Measurements from ENCODE around the gene SINHCAF. TPM values are rescaled to one million over a fixed set of nuclear protein-coding genes. Genes with fewer than 3 reads are reported as not detected.

SINHCAF gene
- total RNA-seq, 4 donors from 2014 or later = 19.2 to 41.3 (median 25.7) TPM

- WGBS = 95% methylated on average over 2 of the region's 2 CpGs
- H3K36me3 ChIP-seq = peaks cover 9 to 51% (median 22%) of the 10 kb centered on the region in 4 donors
- TF ChIP-seq POLR2A (IDR thresholded peaks at IDR 0.05; ENCODE audit: low read depth) = no peak
- TF ChIP-seq, protein P1, sequence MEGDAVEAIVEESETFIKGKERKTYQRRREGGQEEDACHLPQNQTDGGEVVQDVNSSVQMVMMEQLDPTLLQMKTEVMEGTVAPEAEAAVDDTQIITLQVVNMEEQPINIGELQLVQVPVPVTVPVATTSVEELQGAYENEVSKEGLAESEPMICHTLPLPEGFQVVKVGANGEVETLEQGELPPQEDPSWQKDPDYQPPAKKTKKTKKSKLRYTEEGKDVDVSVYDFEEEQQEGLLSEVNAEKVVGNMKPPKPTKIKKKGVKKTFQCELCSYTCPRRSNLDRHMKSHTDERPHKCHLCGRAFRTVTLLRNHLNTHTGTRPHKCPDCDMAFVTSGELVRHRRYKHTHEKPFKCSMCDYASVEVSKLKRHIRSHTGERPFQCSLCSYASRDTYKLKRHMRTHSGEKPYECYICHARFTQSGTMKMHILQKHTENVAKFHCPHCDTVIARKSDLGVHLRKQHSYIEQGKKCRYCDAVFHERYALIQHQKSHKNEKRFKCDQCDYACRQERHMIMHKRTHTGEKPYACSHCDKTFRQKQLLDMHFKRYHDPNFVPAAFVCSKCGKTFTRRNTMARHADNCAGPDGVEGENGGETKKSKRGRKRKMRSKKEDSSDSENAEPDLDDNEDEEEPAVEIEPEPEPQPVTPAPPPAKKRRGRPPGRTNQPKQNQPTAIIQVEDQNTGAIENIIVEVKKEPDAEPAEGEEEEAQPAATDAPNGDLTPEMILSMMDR (IDR thresholded peaks at IDR 0.05) = no peak
- no peak for TF ChIP-seq POLR2AphosphoS5 (IDR thresholded peaks at IDR 0.05)
- no peak for TF ChIP-seq EP300 (IDR thresholded peaks at IDR 0.05)
These were observed 24.6 kb downstream of the SINHCAF start for GRCh38 chr12:31301311-31301710.

DNA sequence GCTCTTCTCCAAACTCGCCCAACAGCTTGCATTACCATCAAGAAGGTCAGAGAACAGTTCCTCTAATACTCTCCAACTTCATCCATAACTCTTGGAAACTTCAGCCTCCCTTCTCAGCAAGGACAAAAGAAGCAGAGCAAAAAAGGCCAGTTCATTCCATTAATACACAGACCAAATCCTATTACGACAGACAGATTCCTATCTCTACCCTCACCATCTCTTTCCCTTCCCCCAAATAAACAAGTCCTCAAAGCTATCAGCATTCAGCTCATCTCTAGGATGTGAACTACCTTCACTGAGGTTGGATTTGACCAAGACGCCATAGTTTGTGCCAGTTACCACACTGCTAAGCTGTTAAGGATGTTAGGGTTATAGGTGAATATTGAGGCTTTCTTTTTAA is 25.2 kb downstream of the SINHCAF start:
- intact Hi-C loops (cut with DNase I) = no loop called here
- no peak overlapping the region for H3K27ac ChIP-seq (replicated peaks in 1 of 4)
- H3K4me1 ChIP-seq = no peaks in the 10 kb centered on the region
- no peaks in the 10 kb centered on the region for H3K27me3 ChIP-seq
- no peak for DNase-seq (ENCODE audit: extremely low spot score)
- H3K9me3 ChIP-seq = no peaks in the 10 kb centered on the region
- WGBS = 89% methylated on average over 3 of the region's 3 CpGs
- peaks cover 9 to 54% (median 26%) of the 10 kb centered on the region in 4 donors for H3K36me3 ChIP-seq
- TF ChIP-seq POLR2A (IDR thresholded peaks at IDR 0.05; ENCODE audit: low read depth) (no peak), POLR2AphosphoS5 (IDR thresholded peaks at IDR 0.05) (no peak), EP300 (IDR thresholded peaks at IDR 0.05) (no peak)
- TF ChIP-seq, protein P1 (IDR thresholded peaks at IDR 0.05) = no peak
- H3K4me3 ChIP-seq = no peak overlapping the region

More at GRCh38 chr12:31301311-31301710, 24.6 kb downstream of the SINHCAF start:
- DNase-seq (ENCODE audit: extremely low spot score) = no peak
- no peak overlapping the region for H3K4me3 ChIP-seq
- no peaks in the 10 kb centered on the region for H3K4me1 ChIP-seq
- intact Hi-C loops (cut with DNase I) = no loop called here
- no peaks in the 10 kb centered on the region for H3K9me3 ChIP-seq
- no peak overlapping the region for H3K27ac ChIP-seq (replicated peaks in 1 of 4)
- H3K27me3 ChIP-seq = no peaks in the 10 kb centered on the region

GRCh38 chr12:31300341-31300740 is 25.6 kb downstream of the SINHCAF start:
- no peaks in the 10 kb centered on the region for H3K4me1 ChIP-seq
- H3K9me3 ChIP-seq = no peaks in the 10 kb centered on the region
- no peak for TF ChIP-seq POLR2AphosphoS5 (IDR thresholded peaks at IDR 0.05)
- TF ChIP-seq POLR2A (IDR thresholded peaks at IDR 0.05; ENCODE audit: low read depth) = no peak
- TF ChIP-seq, protein P1 (IDR thresholded peaks at IDR 0.05) = no peak
- no peak for TF ChIP-seq EP300 (IDR thresholded peaks at IDR 0.05)
- H3K27me3 ChIP-seq = no peaks in the 10 kb centered on the region
- 89% methylated on average over 1 of the region's 1 CpG for WGBS
- no peak for DNase-seq (ENCODE audit: extremely low spot score)
- no peak overlapping the region for H3K27ac ChIP-seq (replicated peaks in 1 of 4)
- no peak overlapping the region for H3K4me3 ChIP-seq
- intact Hi-C loops (cut with DNase I) = no loop called here
- peaks cover 9 to 58% (median 28%) of the 10 kb centered on the region in 4 donors for H3K36me3 ChIP-seq

GRCh38 chr12:31298922-31299321 is 27.0 kb downstream of the SINHCAF start:
- intact Hi-C loops (cut with DNase I) = no loop called here
- WGBS = 72% methylated on average over 3 of the region's 3 CpGs
- TF ChIP-seq POLR2AphosphoS5 (IDR thresholded peaks at IDR 0.05) (no peak), POLR2A (IDR thresholded peaks at IDR 0.05; ENCODE audit: low read depth) (no peak), EP300 (IDR thresholded peaks at IDR 0.05) (no peak)
- TF ChIP-seq, protein P1 (IDR thresholded peaks at IDR 0.05) = no peak

DNA sequence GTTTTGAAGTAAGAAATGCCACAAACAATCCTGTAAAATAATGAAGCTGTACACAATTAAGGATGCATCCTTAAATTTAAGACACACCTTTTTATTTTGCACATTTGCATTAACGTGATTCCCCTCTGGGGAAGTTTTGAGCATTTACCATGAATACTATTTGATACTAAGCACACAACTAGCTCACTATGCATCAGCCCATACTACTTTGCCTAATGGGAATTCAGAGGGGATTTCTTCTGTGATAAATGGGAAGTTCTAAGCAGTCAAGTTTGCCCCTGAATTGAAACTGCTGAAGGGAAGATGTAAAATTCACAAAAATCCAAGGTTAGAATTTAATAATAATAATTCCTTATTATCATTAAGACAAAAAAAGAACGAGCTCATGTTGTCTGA is 27.4 kb downstream of the SINHCAF start:
- Histone ChIP-seq H3K36me3 (peaks cover 16 to 58% (median 30%) of the 10 kb centered on the region in 4 donors), H3K9me3 (no peaks in the 10 kb centered on the region), H3K27ac (replicated peaks in 1 of 4) (no peak overlapping the region), H3K4me3 (no peak overlapping the region), H3K4me1 (no peaks in the 10 kb centered on the region), H3K27me3 (no peaks in the 10 kb centered on the region)
- WGBS = 87% methylated on average over 2 of the region's 2 CpGs
- intact Hi-C loops (cut with DNase I) = no loop called here
- no peak for DNase-seq (ENCODE audit: extremely low spot score)
- TF ChIP-seq POLR2A (IDR thresholded peaks at IDR 0.05; ENCODE audit: low read depth) (no peak), POLR2AphosphoS5 (IDR thresholded peaks at IDR 0.05) (no peak), EP300 (IDR thresholded peaks at IDR 0.05) (no peak)
- TF ChIP-seq, protein P1 (IDR thresholded peaks at IDR 0.05) = no peak

More at GRCh38 chr12:31298922-31299321, 27.0 kb downstream of the SINHCAF start:
- no peak for DNase-seq (ENCODE audit: extremely low spot score)
- no peaks in the 10 kb centered on the region for H3K27me3 ChIP-seq
- no peak overlapping the region for H3K27ac ChIP-seq (replicated peaks in 1 of 4)
- no peaks in the 10 kb centered on the region for H3K9me3 ChIP-seq
- H3K4me3 ChIP-seq = no peak overlapping the region
- H3K4me1 ChIP-seq = no peaks in the 10 kb centered on the region
- peaks cover 16 to 58% (median 32%) of the 10 kb centered on the region in 4 donors for H3K36me3 ChIP-seq

Data from esophagus muscularis mucosa (tissue), 4 donors.